GM12878 (cell line): ENCODE data around the gene SAMD1. TPM values are rescaled to one million over a fixed set of nuclear protein-coding genes. Genes with fewer than 3 reads are reported as not detected.
A peak's percentile ranks its signal among the peaks of the same experiment; 100 is the strongest.

Source experiments
- ATAC-seq: fragments of 200-7000 bp; cut with Tn5 transposase; 3 replicates; pipeline ENCODE4 v1.9.1; 2020; ENCODE audit warnings: mild to moderate bottlenecking, moderate library complexity
- BruUV-seq: library from RNA; stranded (reverse); fragments of 400-500 nt; replicated peaks from 2 replicates; lab custom pipeline; 2021; lab: Mats Ljungman, UMichigan
- CTCF ChIA-PET: fragments of 300-600 bp; sonication (Branson Sonifier 250); formaldehyde crosslinking; extraction: SDS; loops from one replicate; lab custom pipeline; 2021; ENCODE audit warnings: inconsistent platforms; lab: Yijun Ruan, JAX
- POLR2A ChIA-PET: fragments of 350-600 bp; formaldehyde crosslinking; extraction: SDS; loops from one replicate; lab custom pipeline; 2021; ENCODE audit warnings: inconsistent platforms; lab: Charles Lee
- RAD21 ChIA-PET: fragments of 300-600 bp; sonication (Branson Sonifier 250); formaldehyde crosslinking; loops from one replicate; lab custom pipeline; 2023; ENCODE audit warnings: antibody characterized with exemption; ENCODE audit not compliant: unreplicated experiment; lab: Charles Lee
- SMC1A ChIA-PET: fragments of 300-600 bp; sonication (Branson Sonifier 250); formaldehyde crosslinking; loops from one replicate; lab custom pipeline; 2023; ENCODE audit not compliant: unreplicated experiment, uncharacterized antibody; lab: Charles Lee
- DNase-seq: peaks from one replicate; pipeline ENCODE4 v3.0.0-alpha.2; 2011; ENCODE audit warnings: low read depth, low spot score
- FAIRE-seq: peaks from 3 replicates; lab custom pipeline; 2011; peaks lifted over from hg19 to GRCh38; lab: Jason Lieb, UNC
- H2AFZ ChIP-seq: 2 replicates; pipeline ENCODE4 v1.6.0; 2011; ENCODE audit warnings: low read depth, low read length, control low read depth; ENCODE audit not compliant: control insufficient read depth
- H3K27ac ChIP-seq: 2 replicates; pipeline ENCODE4 v1.5.1; 2011; ENCODE audit warnings: control low read depth; ENCODE audit not compliant: control insufficient read depth, insufficient read depth
- H3K27me3 ChIP-seq, 2 experiments: replicated peaks in 1 of 2; 2 replicates each; pipeline versions ENCODE4 v1.6.0 to v1.6.1; 2011; ENCODE audit warnings: low read length in 1 of 2; ENCODE audit not compliant: control insufficient read depth in 2 of 2, insufficient read depth in 2 of 2
- H3K36me3 ChIP-seq, 2 experiments: 2 replicates each; pipeline ENCODE4 v1.5.1; 2011; ENCODE audit warnings: low read length in 1 of 2; ENCODE audit not compliant: control insufficient read depth in 2 of 2, insufficient read depth in 2 of 2
- H3K4me1 ChIP-seq: 2 replicates; pipeline ENCODE4 v1.6.1; 2011; ENCODE audit warnings: mild to moderate bottlenecking, low read length, moderate library complexity, mixed read lengths; ENCODE audit not compliant: control insufficient read depth, insufficient read depth
- H3K4me2 ChIP-seq: 2 replicates; pipeline ENCODE4 v1.6.0; 2011; ENCODE audit warnings: control low read depth; ENCODE audit not compliant: control insufficient read depth, insufficient read depth
- H3K4me3 ChIP-seq: fragments of 200-600 bp; sonication (generic); 2 replicates; pipeline ENCODE4 v1.5.1; 2016
- H3K79me2 ChIP-seq: 2 replicates; pipeline ENCODE4 v1.6.0; 2011; ENCODE audit warnings: low read length; ENCODE audit not compliant: control insufficient read depth, insufficient read depth
- H3K9ac ChIP-seq: 2 replicates; pipeline ENCODE4 v1.8.0; 2011; ENCODE audit warnings: low read length, control low read depth, mixed read lengths; ENCODE audit not compliant: control insufficient read depth, insufficient read depth
- H3K9me3 ChIP-seq: replicated peaks from 3 replicates; pipeline ENCODE4 v1.5.1; 2011; ENCODE audit warnings: mild to moderate bottlenecking, low read length; ENCODE audit not compliant: control insufficient read depth, insufficient read depth
- H4K20me1 ChIP-seq: 2 replicates; pipeline ENCODE4 v1.6.0; 2011; ENCODE audit not compliant: control insufficient read depth, insufficient read depth
- ATF7 ChIP-seq: fragments of 450-650 bp; IDR thresholded peaks from 2 replicates; pipeline ENCODE4 v1.6.1; 2016; ENCODE audit warnings: low read depth, mild to moderate bottlenecking
- BCL11A ChIP-seq: IDR thresholded peaks from 2 replicates; pipeline ENCODE4 v1.6.1; 2011; ENCODE audit warnings: low read depth, low read length
- BHLHE40 ChIP-seq, 2 experiments: fragments of 450-650 bp in 1 of 2; IDR thresholded peaks; 2 replicates each; pipeline ENCODE4 v1.6.1; 2011 to 2017; ENCODE audit warnings: low read depth in 2 of 2, borderline replicate concordance in 1 of 2, improper control_type of control experiment in 1 of 2, low read length in 1 of 2, mild to moderate bottlenecking in 1 of 2
- EGR1 ChIP-seq, 2 experiments: IDR thresholded peaks; 1 replicate in 1 of 2; 2 replicates in 1 of 2; pipeline ENCODE4 v1.6.1; 2011 to 2012; ENCODE audit warnings: low read depth in 2 of 2, low read length in 2 of 2, borderline replicate concordance in 1 of 2, mild to moderate bottlenecking in 1 of 2, moderate library complexity in 1 of 2
- FOXM1 ChIP-seq: IDR thresholded peaks from 2 replicates; pipeline ENCODE4 v1.6.1; 2012; ENCODE audit warnings: low read depth, mild to moderate bottlenecking, inconsistent platforms, low read length, moderate library complexity
- HDGF ChIP-seq: fragments of 450-650 bp; IDR thresholded peaks from 2 replicates; pipeline ENCODE4 v1.6.1; 2016; ENCODE audit warnings: antibody characterized with exemption
- IRF3 ChIP-seq: fragments of 450-650 bp; IDR thresholded peaks from 2 replicates; pipeline ENCODE4 v1.6.1; 2014; ENCODE audit warnings: mild to moderate bottlenecking
- KDM1A ChIP-seq: fragments of 200-600 bp; sonication (generic); IDR thresholded peaks from 2 replicates; pipeline ENCODE4 v1.6.1; 2016; ENCODE audit warnings: borderline replicate concordance
- NFYA ChIP-seq: IDR thresholded peaks from 2 replicates; pipeline ENCODE4 v1.6.1; 2011; ENCODE audit warnings: low read depth, mild to moderate bottlenecking, low read length, improper control_type of control experiment, borderline replicate concordance
- PKNOX1 ChIP-seq: fragments of 450-650 bp; IDR thresholded peaks from 2 replicates; pipeline ENCODE4 v1.6.1; 2016; ENCODE audit warnings: mild to moderate bottlenecking
- PML ChIP-seq: IDR thresholded peaks from 2 replicates; pipeline ENCODE4 v1.6.1; 2012; ENCODE audit warnings: low read length, inconsistent platforms
- RUNX3 ChIP-seq: IDR thresholded peaks from 2 replicates; pipeline ENCODE4 v1.6.1; 2012; ENCODE audit warnings: low read length, inconsistent platforms
- SREBF1 ChIP-seq: IDR thresholded peaks from 2 replicates; pipeline ENCODE4 v1.6.1; 2012; ENCODE audit warnings: mild to moderate bottlenecking, low read length
- TARDBP ChIP-seq: IDR thresholded peaks from 2 replicates; pipeline ENCODE4 v1.6.1; 2016; ENCODE audit warnings: borderline replicate concordance
- TBL1XR1 ChIP-seq: IDR thresholded peaks from 2 replicates; pipeline ENCODE4 v1.6.1; 2012; ENCODE audit warnings: low read depth, low read length, improper control_type of control experiment
- USF2 ChIP-seq: IDR thresholded peaks from 2 replicates; pipeline ENCODE4 v1.6.1; 2011; ENCODE audit warnings: low read depth, low read length, improper control_type of control experiment, borderline replicate concordance
- WGBS: methylation state at CpG from one replicate; pipeline ENCODE4 v1.1.6; 2016; ENCODE audit warnings: low lambda C conversion rate; ENCODE audit not compliant: insufficient replicate concordance, insufficient coverage; ENCODE audit errors: missing lambda C conversion rate; 5-methylcytosine and 5-hydroxymethylcytosine counted together
- in situ Hi-C: fragments of 300-500 bp; cut with MboI; formaldehyde crosslinking; loops from 9 replicates; pipeline ENCODE4 v1.14.3; 2018; ENCODE audit warnings: mixed read lengths
- intact Hi-C: fragments of 100-400 bp; cut with micrococcal nuclease; formaldehyde crosslinking; loops from one replicate; pipeline ENCODE4 v1.14.2; 2022; ENCODE audit not compliant: unreplicated experiment
- polyA plus RNA-seq, 11 experiments: library from polyadenylated mRNA; depleted of rRNA in 4 of 11; unstranded in 6 of 11; stranded (reverse) in 5 of 11; fragments of >200 nt; fragmentation: Nextera tagmentation in 4 of 11; fragmentation: Illumina TruSeq in 1 of 11; extraction: Ambion mirVana in 4 of 11; extraction: Trizol in 1 of 11; gene quantifications; 1 replicate in 1 of 11; 2 replicates in 10 of 11; pipeline versions ENCODE4 v1.2.1 to v1.2.3, GENCODE V29; 2011 to 2016; ENCODE audit warnings: inconsistent platforms in 2 of 11, missing spikeins in 2 of 11, low read depth in 1 of 11
- total RNA-seq, 4 experiments: library from RNA; depleted of rRNA in 3 of 4; stranded (reverse); fragments of >200 nt in 3 of 4; fragmentation: Illumina TruSeq in 1 of 4; extraction: Trizol in 1 of 4; gene quantifications; 2 replicates each; pipeline versions ENCODE4 v1.2.1 to v1.2.3, GENCODE V29; 2013 to 2021
- TF ChIP-seq, protein P1 (sequence below): IDR thresholded peaks from 2 replicates; pipeline ENCODE4 v1.6.1; 2011; ENCODE audit warnings: borderline replicate concordance, low read depth, mild to moderate bottlenecking, moderate library complexity, mixed read lengths, low read length; ENCODE audit not compliant: insufficient read depth; ENCODE audit errors: extremely low read length

Gene SAMD1
- total and polyA plus RNA-seq, 10 of the 15 experiments (the other 5 are each of a cell fraction or from before 2014, with no cell fraction given): 3.0 to 71.7 (median 19.3) TPM

- TF ChIP-seq, protein P1, sequence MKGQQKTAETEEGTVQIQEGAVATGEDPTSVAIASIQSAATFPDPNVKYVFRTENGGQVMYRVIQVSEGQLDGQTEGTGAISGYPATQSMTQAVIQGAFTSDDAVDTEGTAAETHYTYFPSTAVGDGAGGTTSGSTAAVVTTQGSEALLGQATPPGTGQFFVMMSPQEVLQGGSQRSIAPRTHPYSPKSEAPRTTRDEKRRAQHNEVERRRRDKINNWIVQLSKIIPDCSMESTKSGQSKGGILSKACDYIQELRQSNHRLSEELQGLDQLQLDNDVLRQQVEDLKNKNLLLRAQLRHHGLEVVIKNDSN: no peak
- no peak for TF ChIP-seq BCL11A
- TF ChIP-seq BHLHE40 (IDR thresholded peaks at IDR 0.05; ENCODE audit: borderline replicate concordance in 1 of 2, low read depth in 2 of 2, low read length in 1 of 2): peak in 1 of 2 experiments; percentile 34; a peak in 1 of 4 replicates
These were observed 27.9 kb upstream of the SAMD1 start (continued) for GRCh38 chr19:14118165-14119051.

DNA sequence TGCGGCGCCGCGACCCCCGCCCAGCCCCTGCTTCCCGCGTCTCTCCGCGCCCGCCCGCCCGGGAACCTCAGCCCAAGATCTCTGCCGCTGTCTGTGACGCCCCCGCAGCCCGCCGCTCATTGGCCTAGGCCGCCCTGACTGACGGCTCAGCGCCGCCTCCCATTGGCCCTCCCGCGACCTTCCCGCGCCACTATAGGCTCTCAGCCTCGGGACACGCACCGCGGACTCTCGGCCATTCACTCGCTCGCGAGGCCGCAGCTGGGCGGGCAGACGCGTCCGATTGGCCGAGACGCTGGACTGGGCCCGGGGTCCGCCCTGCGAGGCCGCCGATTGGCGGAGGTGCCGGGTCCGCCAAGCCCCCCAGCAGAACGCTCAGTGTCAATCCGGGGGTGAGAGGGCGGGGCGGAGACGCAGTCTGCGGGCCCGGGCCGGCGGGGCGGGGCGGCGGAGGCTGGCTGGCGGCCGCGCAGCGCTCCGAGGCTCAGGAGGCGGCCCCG lies 27.2 kb upstream of the SAMD1 start, which contains the start of gene PRKACA:
Gene PRKACA, minus strand, starts transcription at position 95 of the 497 bp plus-strand sequence. CDS start 215 bp downstream, outside the sequence.
- Histone ChIP-seq H3K27me3 (no peaks in the 10 kb centered on the region), H3K4me3 (peak within 1 kb of the TSS; percentile 70), H3K4me1 (peaks cover 16% of the 10 kb centered on the region), H3K9me3 (no peaks in the 10 kb centered on the region), H3K79me2 (peaks cover 8% of the 10 kb centered on the region), H3K9ac (peak within 1 kb of the TSS; percentile 76), H2AFZ (peak within 1 kb of the TSS; percentile 75), H3K36me3 (peaks cover 0 to 2% of the 10 kb centered on the region in 2 experiments; a peak in 2 of 4 replicates), H4K20me1 (no peaks in the 10 kb centered on the region), H3K4me2 (peak within 1 kb of the TSS; percentile 91), H3K27ac (peak within 1 kb of the TSS; percentile 45)
- peak; percentile 91 for DNase-seq
- ChIA-PET POLR2A (interaction anchor here (0.9 to 1.0 kb wide), 2 partner anchors 19 to 36 kb away, joined by 3 to 5 read pairs; partner anchors contain the start of gene ASF1B), RAD21 (interaction anchor here (0.7 to 1.6 kb wide), 2 partner anchors 18 to 35 kb away, joined by 3 to 8 read pairs; partner anchors contain the start of gene ASF1B), CTCF (interaction anchor here (0.6 to 2.4 kb wide), 6 partner anchors 19 to 283 kb away, joined by 3 to 10 read pairs (median 3); partner anchors contain the start of genes ASF1B and IL27RA), SMC1A (interaction anchor here (0.6 to 1.8 kb wide), 4 partner anchors 10 to 37 kb away, joined by 3 to 5 read pairs (median 4); partner anchors contain the start of gene ASF1B)
- intact Hi-C loops: loop anchor here (5.0 kb wide), 1 partner anchor 35 kb away; no protein-coding TSS in a partner anchor
- 1% methylated on average over 23 of the region's 67 CpGs for WGBS
- peak; percentile 99 for ATAC-seq
- in situ Hi-C loops: no loop called here
- FAIRE-seq: peak; percentile 95
- BruUV-seq: no TSS peak
- TF ChIP-seq HDGF: peak; percentile 67; the same call in 1 of the 2 replicates
- no peak for TF ChIP-seq PML
- TF ChIP-seq SREBF1: 0 out of 2 replicates have a peak, but pooled peaks have one; percentile 26
- peak; percentile 80 for TF ChIP-seq NFYA
- TF ChIP-seq KDM1A: no peak
- peak; percentile 99 for TF ChIP-seq IRF3
- TF ChIP-seq TBL1XR1: no peak
- no peak for TF ChIP-seq ATF7
- peak; percentile 30; the same call in 1 of the 2 replicates for TF ChIP-seq RUNX3
- no peak for TF ChIP-seq FOXM1
- no peak for TF ChIP-seq USF2
- no peak for TF ChIP-seq TARDBP
- peak; percentile 99 for TF ChIP-seq PKNOX1
- peak; percentile 73 to 99 for TF ChIP-seq EGR1 (IDR thresholded peaks at IDR 0.05; ENCODE audit: borderline replicate concordance in 1 of 2, low read depth in 2 of 2, low read length in 2 of 2)
